H1 (cell line): ENCODE measurements around the gene STK39. TPM values are rescaled to one million over a fixed set of nuclear protein-coding genes. Genes with fewer than 3 reads are reported as not detected.

ENCODE experiments used
- CHD1 ChIP-seq: IDR thresholded peaks from 2 replicates; pipeline ENCODE4 v1.6.1; 2012; ENCODE audit warnings: low read depth, low read length, improper control_type of control experiment
- CREB1 ChIP-seq: IDR thresholded peaks from 2 replicates; pipeline ENCODE4 v1.6.1; 2012; ENCODE audit warnings: inconsistent platforms
- SAP30 ChIP-seq: fragments of 300-600 bp; sonication (generic); IDR thresholded peaks from 2 replicates; pipeline ENCODE4 v1.7.1; 2012; ENCODE audit warnings: low read length, moderate library complexity, mild to moderate bottlenecking, inconsistent platforms; ENCODE audit not compliant: insufficient read depth, insufficient replicate concordance
- SP1 ChIP-seq: IDR thresholded peaks from 2 replicates; pipeline ENCODE4 v1.6.1; 2011; ENCODE audit warnings: low read depth, low read length
- SP4 ChIP-seq: IDR thresholded peaks from 2 replicates; pipeline ENCODE4 v1.6.1; 2012; ENCODE audit warnings: low read length, inconsistent platforms
- SRF ChIP-seq: IDR thresholded peaks from 2 replicates; pipeline ENCODE4 v1.6.1; 2011; ENCODE audit warnings: mild to moderate bottlenecking, low read depth, low read length, moderate library complexity
- TAF1 ChIP-seq: IDR thresholded peaks from 2 replicates; pipeline ENCODE4 v1.6.1; 2011; ENCODE audit warnings: mild to moderate bottlenecking, low read depth, low read length
- TEAD4 ChIP-seq: IDR thresholded peaks from 2 replicates; pipeline ENCODE4 v1.6.1; 2012; ENCODE audit warnings: low read depth, low read length, inconsistent platforms, mixed read lengths
- YY1 ChIP-seq: IDR thresholded peaks from 2 replicates; pipeline ENCODE4 v1.6.1; 2011; ENCODE audit warnings: low read depth, mild to moderate bottlenecking, low read length
- polyA plus RNA-seq, 7 experiments: library from polyadenylated mRNA; depleted of rRNA in 3 of 7; stranded (reverse) in 5 of 7; unstranded in 2 of 7; fragments of >200 nt in 5 of 7; fragments of 200-250 nt in 2 of 7; gene quantifications; 1 replicate in 5 of 7; 2 replicates in 1 of 7; 4 replicates in 1 of 7; pipeline versions ENCODE4 v1.2.1 to v1.2.3, GENCODE V29; 2011 to 2013; ENCODE audit warnings: missing spikeins in 2 of 7, mixed read lengths in 2 of 7
- total RNA-seq: library from RNA; stranded (reverse); fragmentation: NEBNext Ultra II Directional; extraction: Animal tissue kit (Norgen Biotek cat#: 25700); gene quantifications from 2 replicates; pipeline ENCODE4 v1.2.1, GENCODE V29; 2021

STK39 gene
- total and polyA plus RNA-seq, 2 of the 8 experiments (the other 6 are each of a cell fraction or from before 2014, with no cell fraction given), result 13.7 to 23.8 TPM

GRCh38 chr2:167941604-167942003 is 305.8 kb downstream of the STK39 start (continued):
- TF ChIP-seq CREB1, result no peak
- TF ChIP-seq SAP30, result no peak
- no peak for TF ChIP-seq TEAD4
- no peak for TF ChIP-seq SP4
- no peak for TF ChIP-seq SRF
- TF ChIP-seq SP1, result no peak
- TF ChIP-seq YY1, result no peak
- no peak for TF ChIP-seq TAF1
- TF ChIP-seq CHD1, result no peak
